BE2C (cell line): ENCODE results near the gene CDC73.

ENCODE experiments used
- DNase-seq: peaks from one replicate; pipeline ENCODE4 v3.0.0-alpha.2; 2020
- H3K27me3 ChIP-seq: fragments of 250-450 bp; sonication (Bioruptor Pico); 2 replicates; pipeline ENCODE4 v1.5.1; 2020; ENCODE audit warnings: mild to moderate bottlenecking
- H3K36me3 ChIP-seq: fragments of 250-450 bp; sonication (Bioruptor Pico); 2 replicates; pipeline ENCODE4 v1.5.1; 2020; ENCODE audit warnings: mild to moderate bottlenecking
- H3K4me1 ChIP-seq: fragments of 250-450 bp; sonication (Bioruptor Pico); 2 replicates; pipeline ENCODE4 v1.5.1; 2020
- H3K4me3 ChIP-seq: 2 replicates; pipeline ENCODE4 v1.5.1; 2011; ENCODE audit warnings: low read depth, low read length
- H3K9me3 ChIP-seq: fragments of 250-450 bp; sonication (Bioruptor Pico); 2 replicates; pipeline ENCODE4 v1.5.1; 2020
- TF ChIP-seq, protein P1 (sequence below): IDR thresholded peaks from 2 replicates; pipeline ENCODE4 v1.5.1; 2012; ENCODE audit warnings: mild to moderate bottlenecking, low read depth, low read length

CDC73 gene

DNA sequence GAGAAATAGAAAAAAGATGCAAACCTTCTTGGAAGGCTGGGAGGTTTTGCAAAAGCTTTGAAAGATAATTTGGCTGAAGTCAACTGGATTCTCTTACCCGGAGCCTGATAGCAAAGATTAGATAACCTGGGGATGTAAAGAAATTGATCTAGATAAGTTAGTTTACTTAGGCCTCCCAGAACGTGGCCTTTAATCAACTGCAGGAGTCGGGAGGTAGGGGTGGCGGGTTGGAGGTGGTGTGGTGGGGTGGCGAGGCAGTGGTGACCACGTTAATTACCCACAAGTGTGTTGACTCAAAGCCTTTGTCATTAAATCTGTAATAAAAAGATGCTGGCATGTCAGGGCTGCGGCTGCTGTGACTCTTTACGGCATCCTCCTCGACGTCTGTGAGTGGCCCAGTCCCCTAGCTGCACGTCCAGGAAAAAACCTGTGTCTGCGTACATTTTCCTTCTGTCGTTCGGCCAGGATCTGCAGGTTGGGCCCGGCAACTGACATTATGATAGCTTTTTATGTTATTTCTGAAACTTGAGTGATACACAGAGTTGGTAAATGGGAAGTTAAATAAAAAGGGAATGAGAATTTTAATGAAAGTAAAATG lies 115.6 kb downstream of the CDC73 start:
- TF ChIP-seq, protein P1, sequence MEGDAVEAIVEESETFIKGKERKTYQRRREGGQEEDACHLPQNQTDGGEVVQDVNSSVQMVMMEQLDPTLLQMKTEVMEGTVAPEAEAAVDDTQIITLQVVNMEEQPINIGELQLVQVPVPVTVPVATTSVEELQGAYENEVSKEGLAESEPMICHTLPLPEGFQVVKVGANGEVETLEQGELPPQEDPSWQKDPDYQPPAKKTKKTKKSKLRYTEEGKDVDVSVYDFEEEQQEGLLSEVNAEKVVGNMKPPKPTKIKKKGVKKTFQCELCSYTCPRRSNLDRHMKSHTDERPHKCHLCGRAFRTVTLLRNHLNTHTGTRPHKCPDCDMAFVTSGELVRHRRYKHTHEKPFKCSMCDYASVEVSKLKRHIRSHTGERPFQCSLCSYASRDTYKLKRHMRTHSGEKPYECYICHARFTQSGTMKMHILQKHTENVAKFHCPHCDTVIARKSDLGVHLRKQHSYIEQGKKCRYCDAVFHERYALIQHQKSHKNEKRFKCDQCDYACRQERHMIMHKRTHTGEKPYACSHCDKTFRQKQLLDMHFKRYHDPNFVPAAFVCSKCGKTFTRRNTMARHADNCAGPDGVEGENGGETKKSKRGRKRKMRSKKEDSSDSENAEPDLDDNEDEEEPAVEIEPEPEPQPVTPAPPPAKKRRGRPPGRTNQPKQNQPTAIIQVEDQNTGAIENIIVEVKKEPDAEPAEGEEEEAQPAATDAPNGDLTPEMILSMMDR = no peak
- Histone ChIP-seq H3K9me3 (no peaks in the 10 kb centered on the region), H3K4me1 (no peaks in the 10 kb centered on the region), H3K4me3 (no peak overlapping the region), H3K27me3 (no peaks in the 10 kb centered on the region), H3K36me3 (peaks cover 3% of the 10 kb centered on the region; the same call in 1 of the 2 replicates)
- no peak for DNase-seq

DNA sequence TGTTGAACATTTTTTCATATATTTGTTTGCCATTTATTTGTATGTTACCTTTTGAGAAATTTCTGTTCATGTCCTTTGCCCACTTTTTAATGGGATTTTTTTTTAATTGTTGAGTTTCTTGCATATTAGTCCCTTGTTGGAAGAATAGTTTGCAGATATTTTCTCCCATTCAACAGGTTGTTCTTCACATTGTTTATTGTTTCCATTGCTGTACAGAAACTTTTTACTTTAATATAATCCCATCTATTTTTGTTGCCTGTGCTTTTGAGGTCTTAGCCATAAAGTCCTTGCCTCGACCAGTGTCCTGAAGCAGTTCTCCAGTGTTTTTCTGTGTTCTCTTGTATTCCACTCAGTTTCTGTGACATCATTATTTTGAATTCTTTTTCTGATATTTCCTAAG lies 118.8 kb downstream of the CDC73 start:
- H3K4me3 ChIP-seq = no peak overlapping the region
- H3K36me3 ChIP-seq = no peaks in the 10 kb centered on the region
- DNase-seq = no peak
- H3K4me1 ChIP-seq = no peaks in the 10 kb centered on the region
- H3K27me3 ChIP-seq = no peaks in the 10 kb centered on the region
- H3K9me3 ChIP-seq = no peaks in the 10 kb centered on the region
- TF ChIP-seq, protein P1 = no peak

DNA sequence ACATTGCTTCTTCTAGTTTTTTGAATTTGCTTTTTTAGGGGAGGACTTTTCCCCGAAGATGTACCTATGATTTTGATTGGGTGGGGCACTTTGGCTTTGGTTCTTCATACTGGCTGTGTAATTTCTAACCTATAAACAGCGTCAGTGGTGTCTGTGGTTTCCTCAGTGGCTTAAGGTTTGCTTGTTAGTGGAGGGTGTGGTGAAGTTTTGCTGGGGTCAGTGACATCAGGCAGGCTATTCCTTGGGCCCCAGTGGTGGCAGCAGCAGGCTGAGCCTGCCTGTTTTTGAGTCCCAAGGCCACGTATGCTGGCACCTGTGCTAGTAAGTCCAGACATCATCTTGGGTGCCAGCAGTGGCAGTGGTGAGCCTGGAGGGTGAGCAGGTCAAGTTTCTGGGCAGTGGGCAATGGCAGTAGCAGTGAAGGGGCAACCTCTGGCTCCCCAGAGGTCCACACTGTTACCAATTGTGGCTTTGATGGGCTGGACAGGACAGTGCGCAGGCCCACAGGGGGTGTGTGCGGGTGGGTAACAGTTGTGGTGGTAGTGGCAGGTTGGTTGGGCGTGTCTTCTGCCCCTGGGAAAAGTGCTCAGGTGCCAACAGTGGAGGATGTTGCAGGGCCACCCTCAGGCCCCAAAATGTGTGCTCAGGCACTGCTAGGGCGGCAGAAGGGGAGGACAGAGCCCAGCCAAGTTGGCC lies 119.4 kb downstream of the CDC73 start:
- no peak for DNase-seq
- Histone ChIP-seq H3K4me1 (no peaks in the 10 kb centered on the region), H3K36me3 (no peaks in the 10 kb centered on the region), H3K4me3 (no peak overlapping the region), H3K9me3 (no peaks in the 10 kb centered on the region), H3K27me3 (no peaks in the 10 kb centered on the region)
- TF ChIP-seq, protein P1 = no peak

- Histone ChIP-seq H3K27me3 (no peaks in the 10 kb centered on the region), H3K4me3 (no peak overlapping the region), H3K9me3 (no peaks in the 10 kb centered on the region), H3K36me3 (no peaks in the 10 kb centered on the region), H3K4me1 (no peaks in the 10 kb centered on the region)
- DNase-seq = no peak
- TF ChIP-seq, protein P1 = no peak
These were observed 120.2 kb downstream of the CDC73 start for GRCh38 chr1:193242000-193242399.

DNA sequence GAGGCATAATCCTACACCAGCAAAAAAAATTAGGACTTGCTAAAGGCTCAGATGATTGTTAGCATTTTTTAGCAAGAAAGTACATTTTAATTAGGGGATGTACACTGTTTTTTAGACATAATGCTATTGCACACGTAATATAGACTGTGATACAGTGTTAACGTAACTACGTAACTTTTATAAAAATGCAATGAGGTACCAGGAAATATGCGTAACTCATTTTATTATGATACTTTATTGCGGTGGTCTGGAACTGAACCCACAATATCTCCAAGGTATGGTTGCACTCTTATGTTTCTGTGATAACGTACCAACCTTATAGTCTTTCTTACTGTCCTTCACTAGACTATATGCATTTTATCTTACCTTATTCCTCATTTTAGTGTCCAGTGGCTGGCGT lies 127.4 kb downstream of the CDC73 start:
- no peaks in the 10 kb centered on the region for H3K27me3 ChIP-seq
- no peak overlapping the region for H3K4me3 ChIP-seq
- peaks cover 11% of the 10 kb centered on the region for H3K36me3 ChIP-seq
- TF ChIP-seq, protein P1 = no peak
- DNase-seq = no peak
- H3K9me3 ChIP-seq = no peaks in the 10 kb centered on the region
- no peaks in the 10 kb centered on the region for H3K4me1 ChIP-seq

DNA sequence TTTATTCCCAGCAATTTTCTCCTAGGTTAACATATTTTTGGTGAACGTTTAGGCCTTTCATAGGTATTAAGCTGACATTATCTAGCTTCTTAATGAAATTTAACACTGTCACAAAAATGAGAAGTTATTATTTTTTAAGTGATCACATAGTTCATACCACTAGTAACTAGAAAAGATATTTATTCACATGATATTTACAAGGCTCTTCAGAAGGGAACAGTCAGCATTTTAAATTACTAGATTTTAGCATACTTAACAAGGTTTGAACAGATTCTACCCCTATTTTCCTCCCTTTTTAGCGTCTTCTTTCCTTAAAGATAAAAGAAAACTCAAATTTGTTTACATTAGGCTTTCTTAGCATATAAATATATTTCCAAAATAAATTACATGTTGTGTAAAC lies 130.1 kb downstream of the CDC73 start:
- Histone ChIP-seq H3K36me3 (peaks cover 11% of the 10 kb centered on the region), H3K9me3 (no peaks in the 10 kb centered on the region), H3K4me3 (no peak overlapping the region), H3K27me3 (no peaks in the 10 kb centered on the region), H3K4me1 (no peaks in the 10 kb centered on the region; the same call in 1 of the 2 replicates)
- TF ChIP-seq, protein P1 = no peak
- no peak for DNase-seq
